ENCODE data around the gene LRRC61. TPM values are rescaled to one million over a fixed set of nuclear protein-coding genes. Genes with fewer than 3 reads are reported as not detected.
A peak's percentile ranks its signal among the peaks of the same experiment; 100 is the strongest.
"Not testable (repeated sequence)": the region's sequence is repeated elsewhere in the genome, so short reads cannot be mapped to it uniquely, and the experiment has no call there.

The LRRC61 gene
- total RNA-seq, 1 donor from 2014 or later: 3.0 TPM

GRCh38 chr7:150307904-150308303, 15.3 kb upstream of the LRRC61 start:
- DNase-seq: no peak

GRCh38 chr7:150308575-150308974, 14.6 kb upstream of the LRRC61 start:
- DNase-seq: no peak

- no peak for DNase-seq
These were observed 12.0 kb upstream of the LRRC61 start for GRCh38 chr7:150311146-150311545.

GRCh38 chr7:150311711-150312110, 11.4 kb upstream of the LRRC61 start:
- DNase-seq: no peak

GRCh38 chr7:150312649-150313366, 10.3 kb upstream of the LRRC61 start:
- DNase-seq: not testable (repeated sequence)

GRCh38 chr7:150313367-150313809, 9.8 kb upstream of the LRRC61 start:
- DNase-seq: no peak

GRCh38 chr7:150313870-150314269, 9.3 kb upstream of the LRRC61 start:
- no peak for DNase-seq

GRCh38 chr7:150314639-150315239, 8.4 kb upstream of the LRRC61 start:
- no peak for DNase-seq

- DNase-seq: not testable (repeated sequence)
These were observed 6.2 kb upstream of the LRRC61 start for GRCh38 chr7:150316987-150317386.

- no peak for DNase-seq
These were observed 5.3 kb upstream of the LRRC61 start for GRCh38 chr7:150317748-150318444.

- DNase-seq: no peak
These were observed 1.4 kb upstream of the LRRC61 start for GRCh38 chr7:150321788-150322113.

GRCh38 chr7:150322114-150322832, 882 bp upstream of the LRRC61 start:
- no peak for DNase-seq

GRCh38 chr7:150323682-150324372, 672 bp downstream of the LRRC61 start:
- peak; percentile 5 for DNase-seq

- no peak for DNase-seq
These were observed 1.3 kb downstream of the LRRC61 start for GRCh38 chr7:150324373-150324961.

- no peak for DNase-seq
These were observed 2.0 kb downstream of the LRRC61 start for GRCh38 chr7:150325110-150325611.

- no peak for DNase-seq
These were observed 2.7 kb downstream of the LRRC61 start for GRCh38 chr7:150325901-150326300.

- no peak for DNase-seq
These were observed 3.6 kb downstream of the LRRC61 start for GRCh38 chr7:150326657-150327268.

- no peak for DNase-seq
These were observed 4.2 kb downstream of the LRRC61 start for GRCh38 chr7:150327308-150327707.

- DNase-seq: no peak
These were observed 6.4 kb downstream of the LRRC61 start for GRCh38 chr7:150329331-150330120.

GRCh38 chr7:150330211-150330885, 7.2 kb downstream of the LRRC61 start:
- no peak for DNase-seq

Measured in skin of body (tissue), 2 donors.